Measurements from ENCODE around the gene STK35.

Gene STK35

DNA sequence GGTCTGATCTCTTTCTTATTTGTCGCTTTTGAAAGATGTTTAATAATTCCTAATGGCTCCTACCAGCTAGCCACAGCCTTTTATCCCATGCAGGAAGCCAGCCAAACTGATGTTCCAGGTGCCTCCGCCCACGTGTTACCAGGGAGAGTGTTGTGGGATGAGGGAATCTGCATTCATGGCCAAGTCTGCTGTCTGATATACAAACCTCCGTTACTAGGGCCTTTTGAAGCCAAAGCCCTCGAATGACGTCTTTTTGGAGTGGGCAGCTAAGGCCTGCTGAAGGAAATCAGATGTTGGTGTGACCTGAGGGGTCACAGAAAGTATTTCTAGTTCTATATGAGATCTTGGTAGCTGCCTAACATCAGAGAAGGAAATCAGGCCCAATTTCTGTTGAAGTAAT, 21.3 kb downstream of the STK35 start:
- no peak for TF ChIP-seq CEBPB (IDR thresholded peaks at IDR 0.05)
- TF ChIP-seq EGR1 (IDR thresholded peaks at IDR 0.05): no peak
- TF ChIP-seq NFIC (IDR thresholded peaks at IDR 0.05): no peak
- TF ChIP-seq YY1 (IDR thresholded peaks at IDR 0.05; ENCODE audit: low read depth): no peak
- TF ChIP-seq ZBTB7A (IDR thresholded peaks at IDR 0.05; ENCODE audit: low read depth): no peak
- no peak for TF ChIP-seq TCF12 (IDR thresholded peaks at IDR 0.05; ENCODE audit: low read depth)
- no peak for TF ChIP-seq TAF1 (IDR thresholded peaks at IDR 0.05; ENCODE audit: low read depth)
- TF ChIP-seq CREB1 (IDR thresholded peaks at IDR 0.05; ENCODE audit: low read depth): no peak
- no peak for TF ChIP-seq TEAD4 (IDR thresholded peaks at IDR 0.05)
- TF ChIP-seq, protein P1, sequence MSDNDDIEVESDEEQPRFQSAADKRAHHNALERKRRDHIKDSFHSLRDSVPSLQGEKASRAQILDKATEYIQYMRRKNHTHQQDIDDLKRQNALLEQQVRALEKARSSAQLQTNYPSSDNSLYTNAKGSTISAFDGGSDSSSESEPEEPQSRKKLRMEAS (IDR thresholded peaks at IDR 0.05): no peak
- no peak for TF ChIP-seq FOXM1 (IDR thresholded peaks at IDR 0.05; ENCODE audit: borderline replicate concordance, low read depth)
- TF ChIP-seq, protein P2, sequence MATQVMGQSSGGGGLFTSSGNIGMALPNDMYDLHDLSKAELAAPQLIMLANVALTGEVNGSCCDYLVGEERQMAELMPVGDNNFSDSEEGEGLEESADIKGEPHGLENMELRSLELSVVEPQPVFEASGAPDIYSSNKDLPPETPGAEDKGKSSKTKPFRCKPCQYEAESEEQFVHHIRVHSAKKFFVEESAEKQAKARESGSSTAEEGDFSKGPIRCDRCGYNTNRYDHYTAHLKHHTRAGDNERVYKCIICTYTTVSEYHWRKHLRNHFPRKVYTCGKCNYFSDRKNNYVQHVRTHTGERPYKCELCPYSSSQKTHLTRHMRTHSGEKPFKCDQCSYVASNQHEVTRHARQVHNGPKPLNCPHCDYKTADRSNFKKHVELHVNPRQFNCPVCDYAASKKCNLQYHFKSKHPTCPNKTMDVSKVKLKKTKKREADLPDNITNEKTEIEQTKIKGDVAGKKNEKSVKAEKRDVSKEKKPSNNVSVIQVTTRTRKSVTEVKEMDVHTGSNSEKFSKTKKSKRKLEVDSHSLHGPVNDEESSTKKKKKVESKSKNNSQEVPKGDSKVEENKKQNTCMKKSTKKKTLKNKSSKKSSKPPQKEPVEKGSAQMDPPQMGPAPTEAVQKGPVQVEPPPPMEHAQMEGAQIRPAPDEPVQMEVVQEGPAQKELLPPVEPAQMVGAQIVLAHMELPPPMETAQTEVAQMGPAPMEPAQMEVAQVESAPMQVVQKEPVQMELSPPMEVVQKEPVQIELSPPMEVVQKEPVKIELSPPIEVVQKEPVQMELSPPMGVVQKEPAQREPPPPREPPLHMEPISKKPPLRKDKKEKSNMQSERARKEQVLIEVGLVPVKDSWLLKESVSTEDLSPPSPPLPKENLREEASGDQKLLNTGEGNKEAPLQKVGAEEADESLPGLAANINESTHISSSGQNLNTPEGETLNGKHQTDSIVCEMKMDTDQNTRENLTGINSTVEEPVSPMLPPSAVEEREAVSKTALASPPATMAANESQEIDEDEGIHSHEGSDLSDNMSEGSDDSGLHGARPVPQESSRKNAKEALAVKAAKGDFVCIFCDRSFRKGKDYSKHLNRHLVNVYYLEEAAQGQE (IDR thresholded peaks at IDR 0.05; ENCODE audit: low read depth): no peak
- TF ChIP-seq, protein P3, sequence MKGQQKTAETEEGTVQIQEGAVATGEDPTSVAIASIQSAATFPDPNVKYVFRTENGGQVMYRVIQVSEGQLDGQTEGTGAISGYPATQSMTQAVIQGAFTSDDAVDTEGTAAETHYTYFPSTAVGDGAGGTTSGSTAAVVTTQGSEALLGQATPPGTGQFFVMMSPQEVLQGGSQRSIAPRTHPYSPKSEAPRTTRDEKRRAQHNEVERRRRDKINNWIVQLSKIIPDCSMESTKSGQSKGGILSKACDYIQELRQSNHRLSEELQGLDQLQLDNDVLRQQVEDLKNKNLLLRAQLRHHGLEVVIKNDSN (IDR thresholded peaks at IDR 0.05): no peak
- TF ChIP-seq EP300 (IDR thresholded peaks at IDR 0.05; ENCODE audit: borderline replicate concordance): no peak
- TF ChIP-seq RAD21 (IDR thresholded peaks at IDR 0.05; ENCODE audit: low read depth): no peak

DNA sequence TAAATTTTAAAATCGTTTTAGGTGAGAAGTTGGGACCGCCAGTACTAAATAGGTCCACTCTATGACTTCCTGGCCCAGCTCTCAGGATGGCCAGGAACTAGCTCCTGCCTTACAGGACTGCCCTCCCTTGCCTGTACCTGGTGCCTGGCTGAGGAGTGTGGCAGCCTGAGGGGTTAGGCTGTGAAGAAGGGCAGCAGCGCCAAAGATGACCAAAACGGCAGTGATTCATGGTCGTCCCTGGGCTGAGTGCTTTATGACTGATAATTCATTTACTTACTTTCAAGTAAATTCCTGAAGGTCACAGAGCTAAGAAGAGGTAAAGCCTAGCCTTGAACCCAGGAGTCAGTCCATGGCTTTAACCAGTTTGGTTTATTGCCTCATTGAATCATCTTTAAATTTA, 22.1 kb downstream of the STK35 start:
- TF ChIP-seq, protein P2 (IDR thresholded peaks at IDR 0.05; ENCODE audit: low read depth): no peak
- TF ChIP-seq YY1 (IDR thresholded peaks at IDR 0.05; ENCODE audit: low read depth): no peak
- no peak for TF ChIP-seq CEBPB (IDR thresholded peaks at IDR 0.05)

DNA sequence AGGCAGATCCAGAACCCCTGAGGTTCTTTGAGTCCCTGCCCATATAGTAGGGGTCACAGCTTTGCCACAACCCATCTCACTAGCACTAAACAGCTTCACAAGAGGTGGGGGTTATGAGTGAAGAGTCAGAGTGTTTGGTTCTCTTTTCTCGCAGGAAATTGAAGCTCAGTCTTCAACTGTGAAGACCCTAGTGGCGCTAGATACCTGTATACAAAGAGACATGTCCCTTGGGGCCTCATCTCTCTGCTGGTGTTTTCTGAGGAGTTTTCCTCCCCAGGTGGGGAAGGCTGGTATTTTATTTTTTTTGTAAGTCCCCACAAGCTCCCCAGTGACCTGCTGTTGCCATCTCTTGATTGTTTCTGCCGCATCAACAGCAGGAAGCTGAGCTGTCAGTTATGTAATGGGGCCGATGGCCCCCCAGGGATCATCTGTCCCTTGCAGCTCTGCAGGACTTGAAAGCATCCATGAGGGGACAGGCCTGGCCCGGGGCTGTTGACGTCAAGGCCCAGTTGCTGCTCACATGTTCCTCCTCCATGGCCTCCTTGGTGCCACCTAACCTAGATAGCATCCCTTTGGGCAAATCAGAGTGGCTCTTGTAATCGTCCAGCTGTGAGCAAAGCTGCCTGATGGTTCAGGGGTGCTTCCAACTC, 23.1 kb downstream of the STK35 start:
- TF ChIP-seq EP300 (IDR thresholded peaks at IDR 0.05; ENCODE audit: borderline replicate concordance) (no peak), ZBTB7A (IDR thresholded peaks at IDR 0.05; ENCODE audit: low read depth) (no peak), EGR1 (IDR thresholded peaks at IDR 0.05) (no peak), NFIC (IDR thresholded peaks at IDR 0.05) (no peak), RAD21 (IDR thresholded peaks at IDR 0.05; ENCODE audit: low read depth) (no peak), TAF1 (IDR thresholded peaks at IDR 0.05; ENCODE audit: low read depth) (no peak), CREB1 (IDR thresholded peaks at IDR 0.05; ENCODE audit: low read depth) (no peak), TCF12 (IDR thresholded peaks at IDR 0.05; ENCODE audit: low read depth) (no peak), FOXM1 (IDR thresholded peaks at IDR 0.05; ENCODE audit: borderline replicate concordance, low read depth) (no peak), CEBPB (IDR thresholded peaks at IDR 0.05) (no peak), YY1 (IDR thresholded peaks at IDR 0.05; ENCODE audit: low read depth) (no peak), TEAD4 (IDR thresholded peaks at IDR 0.05) (no peak)
- TF ChIP-seq, protein P3 (IDR thresholded peaks at IDR 0.05): no peak
- TF ChIP-seq, protein P2 (IDR thresholded peaks at IDR 0.05; ENCODE audit: low read depth): no peak
- TF ChIP-seq, protein P1 (IDR thresholded peaks at IDR 0.05): no peak

DNA sequence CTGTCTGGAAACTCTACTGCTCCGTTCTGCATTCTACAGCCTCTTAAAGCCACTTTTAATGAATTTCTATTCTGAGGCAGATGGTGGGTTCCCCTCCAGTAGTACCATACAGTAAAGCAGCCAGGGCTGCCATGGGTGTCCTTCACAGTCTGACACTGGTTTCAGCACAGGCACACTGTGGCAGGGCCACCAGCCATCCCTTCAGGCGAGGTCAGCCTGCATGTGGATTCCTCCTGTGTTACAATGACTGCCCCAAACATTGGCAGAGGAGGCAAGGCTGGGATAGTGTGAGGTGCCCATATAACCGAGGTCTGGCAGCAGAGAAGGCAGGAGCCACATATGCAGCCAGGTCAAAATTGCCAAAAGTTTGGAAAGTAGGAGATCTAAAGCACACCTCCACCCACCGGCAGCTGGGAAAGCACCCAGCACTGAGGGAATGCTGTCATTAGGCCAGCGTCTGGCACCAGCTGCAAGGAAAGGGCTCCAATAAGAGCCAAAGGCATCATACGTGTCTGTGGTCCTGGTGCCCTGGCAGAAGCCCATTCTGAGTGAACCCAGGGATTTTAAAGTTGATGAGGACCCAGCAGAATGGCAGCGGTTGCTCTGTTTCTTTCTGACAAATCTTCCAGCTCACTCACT, 24.0 kb downstream of the STK35 start:
- no peak for TF ChIP-seq RAD21 (IDR thresholded peaks at IDR 0.05; ENCODE audit: low read depth)
- TF ChIP-seq, protein P3 (IDR thresholded peaks at IDR 0.05): no peak
- TF ChIP-seq, protein P2 (IDR thresholded peaks at IDR 0.05; ENCODE audit: low read depth): no peak
- no peak for TF ChIP-seq TAF1 (IDR thresholded peaks at IDR 0.05; ENCODE audit: low read depth)
- no peak for TF ChIP-seq EP300 (IDR thresholded peaks at IDR 0.05; ENCODE audit: borderline replicate concordance)
- TF ChIP-seq CREB1 (IDR thresholded peaks at IDR 0.05; ENCODE audit: low read depth): no peak
- no peak for TF ChIP-seq ZBTB7A (IDR thresholded peaks at IDR 0.05; ENCODE audit: low read depth)
- no peak for TF ChIP-seq EGR1 (IDR thresholded peaks at IDR 0.05)

Measured in Ishikawa (cell line).